Panc1 (cell line): Measurements from ENCODE around the gene S1PR2. TPM values are rescaled to one million over a fixed set of nuclear protein-coding genes. Genes with fewer than 3 reads are reported as not detected.

ENCODE experiments used
- ATAC-seq: fragments of 200-7000 bp; cut with Tn5 transposase; 2 replicates; pipeline ENCODE4 v1.9.1; 2020; ENCODE audit warnings: mild to moderate bottlenecking, moderate library complexity
- BruUV-seq: library from RNA; stranded (reverse); fragments of 400-500 nt; replicated peaks from 2 replicates; lab custom pipeline; 2021; lab: Mats Ljungman, UMichigan
- CTCF ChIA-PET: fragments of 300-600 bp; sonication (Branson Sonifier 250); formaldehyde crosslinking; loops from one replicate; lab custom pipeline; 2022; ENCODE audit warnings: antibody characterized with exemption; lab: Charles Lee
- POLR2A ChIA-PET: fragments of 300-600 bp; sonication (Branson Sonifier 250); formaldehyde crosslinking; loops from one replicate; lab custom pipeline; 2022; ENCODE audit warnings: antibody characterized with exemption; lab: Charles Lee
- DNase-seq: peaks from one replicate; pipeline ENCODE4 v3.0.0-alpha.2; 2010; ENCODE audit warnings: low read depth, low spot score
- H3K27ac ChIP-seq: 2 replicates; pipeline ENCODE4 v1.5.1; 2011; ENCODE audit warnings: mild to moderate bottlenecking, low read length, inconsistent platforms
- H3K27me3 ChIP-seq: fragments of 200-500 bp; sonication (Bioruptor generic); 2 replicates; pipeline ENCODE4 v1.6.0; 2014; ENCODE audit warnings: low read length, inconsistent platforms; ENCODE audit not compliant: control insufficient read depth, insufficient read depth
- H3K36me3 ChIP-seq: fragments of 200-500 bp; sonication (Bioruptor generic); 2 replicates; pipeline ENCODE4 v1.5.1; 2014; ENCODE audit warnings: inconsistent platforms, mild to moderate bottlenecking, low read length, moderate library complexity; ENCODE audit not compliant: control insufficient read depth, insufficient read depth
- H3K4me1 ChIP-seq: 2 replicates; pipeline ENCODE4 v1.5.1; 2011; ENCODE audit warnings: inconsistent platforms, mild to moderate bottlenecking, low read length, moderate library complexity; ENCODE audit not compliant: control insufficient read depth, insufficient read depth
- H3K4me3 ChIP-seq, 2 experiments: 2 replicates each; pipeline ENCODE4 v1.5.1; 2011 to 2012; ENCODE audit warnings: low read depth in 2 of 2, low read length in 2 of 2, mild to moderate bottlenecking in 2 of 2, inconsistent platforms in 1 of 2, moderate library complexity in 1 of 2
- H3K9me3 ChIP-seq: fragments of 200-500 bp; sonication (Bioruptor generic); 2 replicates; pipeline ENCODE4 v1.5.1; 2014; ENCODE audit warnings: low read depth, mild to moderate bottlenecking, inconsistent platforms, low read length, moderate library complexity; ENCODE audit not compliant: control insufficient read depth, insufficient read depth
- CTCF ChIP-seq: fragments of 450-650 bp; IDR thresholded peaks from 2 replicates; pipeline ENCODE4 v1.5.1; 2017; ENCODE audit warnings: mild to moderate bottlenecking
- POLR2AphosphoS5 ChIP-seq: IDR thresholded peaks from 2 replicates; pipeline ENCODE4 v1.6.1; 2012; ENCODE audit warnings: mild to moderate bottlenecking, low read depth, low read length, moderate library complexity
- REST ChIP-seq, 2 experiments: IDR thresholded peaks; 2 replicates each; pipeline ENCODE4 v1.6.1; 2011 to 2012; ENCODE audit warnings: low read depth in 2 of 2, control low read depth in 1 of 2, low read length in 1 of 2, mild to moderate bottlenecking in 1 of 2, moderate library complexity in 1 of 2; ENCODE audit not compliant: insufficient read depth in 1 of 2
- SIN3A ChIP-seq: IDR thresholded peaks from 2 replicates; pipeline ENCODE4 v1.6.1; 2012; ENCODE audit warnings: low read depth, mild to moderate bottlenecking, low read length, moderate library complexity, borderline replicate concordance; ENCODE audit not compliant: insufficient read depth
- TCF7L2 ChIP-seq: IDR thresholded peaks from 2 replicates; pipeline ENCODE4 v1.6.1; 2011; ENCODE audit warnings: mild to moderate bottlenecking, low read depth, low read length, inconsistent platforms
- in situ Hi-C: cut with HindIII; loops from 2 replicates; pipeline ENCODE4 v1.10.0; 2016; ENCODE audit warnings: low sequenced_read_pairs, low pct_unique_long_range_greater_than_20kb
- intact Hi-C: fragments of 100-400 bp; cut with micrococcal nuclease; formaldehyde crosslinking; loops from one replicate; pipeline ENCODE4 v1.10.0; 2022; ENCODE audit not compliant: unreplicated experiment
- total RNA-seq: library from RNA; stranded (reverse); gene quantifications from one replicate; pipeline ENCODE4 v1.2.1, GENCODE V29; 2021; ENCODE audit not compliant: unreplicated experiment

Gene S1PR2
- total RNA-seq, 1 experiment from 2014 or later: 2.9 TPM

- no peaks in the 10 kb centered on the region for H3K9me3 ChIP-seq
- H3K36me3 ChIP-seq: no peaks in the 10 kb centered on the region
- ChIA-PET CTCF (interaction anchor here (0.7 kb wide), 1 partner anchor 160 kb away, joined by 4 read pairs; no protein-coding TSS in a partner anchor), POLR2A (no interaction called here)
- in situ Hi-C loops (no loop called here), intact Hi-C loops (no loop called here)
- ATAC-seq (no peak), DNase-seq (no peak)
- no peaks in the 10 kb centered on the region for H3K27me3 ChIP-seq
- no peak overlapping the region for H3K27ac ChIP-seq
- BruUV-seq: no TSS peak
- TF ChIP-seq POLR2AphosphoS5 (no peak), REST (IDR thresholded peaks at IDR 0.05; ENCODE audit: insufficient read depth in 1 of 2, low read depth in 2 of 2, low read length in 1 of 2) (no peak), SIN3A (no peak), CTCF (no peak), TCF7L2 (no peak)
- H3K4me3 ChIP-seq: no peak overlapping the region
- no peaks in the 10 kb centered on the region; the same call in 1 of the 2 replicates for H3K4me1 ChIP-seq
Observed at GRCh38 chr19:10235003-10235402, 3.9 kb upstream of the S1PR2 start.

- ATAC-seq (no peak), DNase-seq (no peak)
- TF ChIP-seq SIN3A (no peak), CTCF (no peak), POLR2AphosphoS5 (no peak), REST (IDR thresholded peaks at IDR 0.05; ENCODE audit: insufficient read depth in 1 of 2, low read depth in 2 of 2, low read length in 1 of 2) (no peak), TCF7L2 (no peak)
- H3K4me1 ChIP-seq: no peaks in the 10 kb centered on the region; the same call in 1 of the 2 replicates
- no peaks in the 10 kb centered on the region for H3K36me3 ChIP-seq
- no peak overlapping the region for H3K4me3 ChIP-seq
- no TSS peak for BruUV-seq
- CTCF ChIA-PET: no interaction called here
- in situ Hi-C loops (no loop called here), intact Hi-C loops (no loop called here)
- H3K9me3 ChIP-seq: no peaks in the 10 kb centered on the region
- H3K27ac ChIP-seq: no peak overlapping the region
- POLR2A ChIA-PET: no interaction called here
- H3K27me3 ChIP-seq: no peaks in the 10 kb centered on the region
Observed at GRCh38 chr19:10233946-10234345, 2.8 kb upstream of the S1PR2 start.
